ENCODE results near the gene SND1.

Gene SND1

GRCh38 chr7:127689194-127689772 is 37.3 kb downstream of the SND1 start:
- no peak for DNase-seq

DNA sequence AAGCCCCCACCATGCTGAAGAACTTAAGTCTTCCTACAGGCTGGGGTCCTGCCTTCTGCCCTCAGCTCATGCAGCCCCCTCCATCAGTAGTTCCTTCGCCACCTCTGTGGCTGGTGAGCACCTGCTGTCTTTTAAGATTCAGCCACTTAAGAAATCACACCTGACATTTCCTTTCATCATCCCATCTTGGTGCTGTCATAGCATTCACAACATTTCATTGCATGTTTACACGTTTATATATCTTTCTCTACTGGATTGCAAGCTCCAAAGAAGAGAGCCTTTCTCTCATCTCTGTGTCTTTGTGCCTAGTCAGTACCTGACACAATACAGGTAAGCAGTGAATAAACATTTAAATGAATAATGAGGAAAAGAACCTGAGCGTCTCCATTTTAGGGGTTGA is 38.3 kb downstream of the SND1 start:
- DNase-seq, result no peak

- peak; percentile 75 for DNase-seq
Measured at GRCh38 chr7:127690806-127691205, 38.8 kb downstream of the SND1 start.

GRCh38 chr7:127692200-127692599 is 40.2 kb downstream of the SND1 start:
- no peak for DNase-seq

GRCh38 chr7:127699853-127700252 is 47.9 kb downstream of the SND1 start:
- no peak for DNase-seq

DNA sequence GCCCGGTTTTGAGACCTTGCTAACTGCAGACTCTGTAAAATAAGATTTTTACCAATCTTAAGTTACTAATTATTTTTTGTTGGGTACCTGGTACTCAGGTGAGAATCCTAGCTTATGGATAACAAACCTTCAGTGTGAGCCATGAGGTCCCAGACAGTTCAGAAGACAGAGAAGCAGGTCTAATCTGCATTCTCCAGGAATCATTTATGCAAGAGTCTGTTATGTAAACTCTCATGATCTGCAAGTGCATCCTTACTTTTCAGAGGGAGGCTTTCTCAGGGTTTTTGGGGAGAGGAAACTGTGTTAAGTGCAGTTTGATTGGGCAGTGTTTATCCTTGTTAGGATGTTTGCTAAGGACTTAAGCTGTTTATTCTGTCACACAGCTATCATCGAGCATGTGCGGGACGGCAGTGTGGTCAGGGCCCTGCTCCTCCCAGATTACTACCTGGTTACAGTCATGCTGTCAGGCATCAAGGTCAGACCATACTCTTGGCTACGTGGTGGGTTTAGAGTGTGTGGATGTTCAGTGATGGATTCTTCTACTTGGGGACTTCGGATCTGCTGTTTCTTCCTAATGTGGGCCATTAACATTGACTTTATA is 50.2 kb downstream of the SND1 start:
- no peak for DNase-seq

DNA sequence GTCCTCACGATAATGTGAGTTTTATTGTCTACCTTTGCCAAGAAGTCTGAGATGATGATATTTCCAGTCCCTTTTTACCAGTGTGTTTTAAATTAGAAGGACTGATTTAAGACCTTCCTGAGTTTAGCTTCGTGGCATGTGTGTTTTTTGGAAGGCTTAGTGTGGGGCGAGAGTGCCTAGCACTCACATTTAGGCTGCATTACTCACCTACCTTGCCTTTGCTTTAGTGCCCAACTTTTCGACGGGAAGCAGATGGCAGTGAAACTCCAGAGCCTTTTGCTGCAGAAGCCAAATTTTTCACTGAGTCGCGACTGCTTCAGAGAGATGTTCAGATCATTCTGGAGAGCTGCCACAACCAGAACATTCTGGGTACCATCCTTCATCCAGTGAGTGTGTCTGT is 50.9 kb downstream of the SND1 start:
- no peak for DNase-seq

GRCh38 chr7:127704211-127704610 is 52.2 kb downstream of the SND1 start:
- no peak for DNase-seq

DNA sequence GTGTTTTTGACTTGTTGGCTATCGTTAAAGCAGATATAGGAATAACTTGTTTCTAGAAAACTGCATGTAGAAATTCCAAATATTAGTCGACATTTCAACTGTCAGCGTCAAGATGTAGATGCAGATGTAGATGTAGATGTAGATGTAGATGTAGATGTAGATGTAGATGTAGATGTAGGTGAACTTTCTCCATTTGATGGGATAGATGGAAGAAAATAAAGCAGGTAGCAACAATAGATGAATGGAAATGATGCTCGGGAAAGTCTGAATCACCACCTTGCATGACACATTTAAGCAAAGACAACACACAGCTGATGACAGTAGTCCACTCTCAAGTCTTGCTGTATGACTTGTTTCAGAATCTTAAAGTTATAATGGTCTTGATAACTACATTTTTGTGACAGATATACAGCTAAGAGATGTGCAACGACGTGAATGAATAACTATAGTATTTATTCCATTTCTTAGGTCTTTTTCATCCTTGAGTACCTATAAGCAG is 53.5 kb downstream of the SND1 start:
- DNase-seq, result no peak

DNA sequence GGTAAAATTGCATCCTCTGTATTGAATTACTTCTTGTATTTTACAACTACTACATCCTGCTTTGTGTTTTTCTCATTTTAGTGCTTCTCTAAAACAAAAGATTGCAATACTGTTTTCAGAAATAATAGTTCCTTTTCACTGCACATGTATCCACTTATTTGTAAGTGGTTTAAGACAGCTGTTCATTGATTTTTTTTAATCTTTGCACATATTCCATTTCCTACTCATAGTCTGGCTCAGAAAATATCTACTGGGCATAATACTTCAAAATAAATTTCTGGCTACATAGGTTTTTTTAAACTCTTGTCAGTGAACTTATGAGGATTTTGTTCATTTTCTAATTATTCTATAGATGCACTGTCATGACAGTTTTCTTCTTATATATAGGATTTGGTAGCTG is 54.8 kb downstream of the SND1 start:
- DNase-seq, result no peak

GRCh38 chr7:127708201-127708600 is 56.2 kb downstream of the SND1 start:
- DNase-seq, result no peak

DNA sequence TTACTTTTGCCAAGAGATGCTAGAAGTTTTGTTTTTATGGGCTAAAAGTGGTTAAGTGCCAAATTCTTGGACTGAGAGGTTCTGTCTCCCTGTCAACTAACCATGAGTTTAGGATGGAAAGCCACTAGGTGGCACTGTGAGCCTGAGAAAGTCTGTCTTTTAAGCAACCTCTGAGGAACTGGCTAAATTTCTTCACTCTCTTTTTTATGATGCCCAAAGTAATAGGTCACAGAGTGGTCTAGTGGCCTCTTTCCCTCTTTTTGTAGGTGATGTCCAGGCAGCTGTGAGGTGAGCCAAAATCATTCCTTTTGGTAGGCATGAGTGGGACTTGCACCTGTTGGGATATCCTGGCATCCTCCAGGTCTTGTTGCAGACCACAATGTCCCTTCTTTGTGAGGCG is 56.8 kb downstream of the SND1 start:
- DNase-seq, result peak; percentile 84

- no peak for DNase-seq
Measured at GRCh38 chr7:127710635-127711034, 58.6 kb downstream of the SND1 start.

GRCh38 chr7:127711872-127712271 is 59.9 kb downstream of the SND1 start:
- DNase-seq, result no peak

DNA sequence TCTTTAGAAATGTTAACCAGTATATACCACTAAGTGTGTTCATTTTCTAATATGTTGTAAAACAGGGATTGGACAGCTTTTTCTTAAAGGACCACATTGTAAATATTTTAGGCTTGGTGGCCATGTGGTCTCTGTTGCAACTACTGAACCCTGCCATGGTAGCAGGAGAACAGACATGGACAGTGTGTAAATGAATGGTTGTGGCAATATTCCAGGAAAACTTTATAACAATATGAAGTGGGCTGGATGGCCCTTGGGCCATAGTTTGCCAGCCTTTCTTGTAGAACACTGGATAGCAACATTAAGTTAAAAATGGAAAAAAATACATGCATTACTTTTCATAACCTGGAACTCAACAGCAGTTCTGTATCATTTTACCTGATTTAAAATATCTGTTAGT is 61.0 kb downstream of the SND1 start:
- no peak for DNase-seq

GRCh38 chr7:127713758-127714157 is 61.8 kb downstream of the SND1 start:
- peak; percentile 45 for DNase-seq

DNA sequence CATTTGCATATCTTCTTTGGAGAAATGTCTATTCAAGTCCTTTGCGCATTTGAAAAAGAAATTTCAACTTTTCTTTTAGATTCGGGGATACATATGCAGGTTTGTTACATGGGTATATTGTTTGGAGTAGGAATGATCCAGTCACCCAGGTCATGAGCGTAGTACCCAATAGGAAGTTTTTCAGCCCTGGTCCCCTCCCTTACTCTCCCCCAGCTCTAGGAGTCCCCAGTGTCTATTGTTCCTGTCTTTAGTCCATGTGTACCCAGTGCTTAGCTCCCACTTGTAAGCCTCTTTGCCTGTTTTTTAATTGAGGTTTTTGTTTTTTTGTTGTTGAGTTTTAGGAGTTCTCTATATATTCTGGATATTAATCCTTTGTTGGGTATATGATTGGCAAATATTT is 63.3 kb downstream of the SND1 start:
- DNase-seq, result peak; percentile 10

GRCh38 chr7:127715901-127716300 is 63.9 kb downstream of the SND1 start:
- DNase-seq, result no peak

DNA sequence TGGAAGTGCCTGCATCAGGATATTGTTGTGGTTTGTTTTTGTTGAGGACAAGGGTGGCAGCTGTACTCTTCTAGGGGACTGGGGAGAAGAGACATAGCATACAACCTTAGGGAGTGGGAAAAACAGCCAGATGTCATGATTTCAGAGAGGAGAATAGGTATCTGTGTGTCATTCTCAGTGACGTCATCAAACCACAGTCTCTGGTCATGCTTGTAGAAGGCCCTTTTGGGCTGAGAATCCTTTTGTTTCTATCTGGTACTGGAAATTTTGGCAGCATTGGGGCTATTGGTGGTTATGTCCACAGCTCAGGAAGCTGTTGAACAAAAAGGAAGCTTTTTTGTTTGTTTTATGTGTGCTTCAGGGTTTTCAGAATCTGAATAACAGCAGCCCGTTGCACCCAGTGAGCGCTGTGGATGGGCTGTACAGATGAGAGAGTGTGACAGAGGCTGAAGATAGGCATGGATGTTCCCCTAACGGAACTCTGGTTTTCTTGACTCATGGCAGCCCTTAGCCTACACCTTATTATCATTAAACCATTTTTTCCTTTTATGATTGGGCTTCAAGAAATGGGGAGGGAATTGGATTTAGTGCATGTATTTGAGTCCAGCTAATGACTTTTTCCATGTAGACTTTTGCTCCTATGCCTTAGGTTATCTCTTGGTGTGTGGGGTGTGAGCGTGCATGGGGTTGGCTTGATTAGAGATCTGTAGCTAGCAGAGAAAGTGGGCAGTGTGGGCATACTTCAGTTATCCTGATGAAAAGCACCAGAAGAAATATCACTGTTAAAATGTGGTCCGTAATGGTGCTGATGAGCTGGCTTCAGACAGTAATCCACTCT is 65.7 kb downstream of the SND1 start:
- no peak for DNase-seq

- DNase-seq, result no peak
Measured at GRCh38 chr7:127718340-127718679, 66.3 kb downstream of the SND1 start.

- DNase-seq, result no peak
Measured at GRCh38 chr7:127726476-127726875, 74.5 kb downstream of the SND1 start.

DNA sequence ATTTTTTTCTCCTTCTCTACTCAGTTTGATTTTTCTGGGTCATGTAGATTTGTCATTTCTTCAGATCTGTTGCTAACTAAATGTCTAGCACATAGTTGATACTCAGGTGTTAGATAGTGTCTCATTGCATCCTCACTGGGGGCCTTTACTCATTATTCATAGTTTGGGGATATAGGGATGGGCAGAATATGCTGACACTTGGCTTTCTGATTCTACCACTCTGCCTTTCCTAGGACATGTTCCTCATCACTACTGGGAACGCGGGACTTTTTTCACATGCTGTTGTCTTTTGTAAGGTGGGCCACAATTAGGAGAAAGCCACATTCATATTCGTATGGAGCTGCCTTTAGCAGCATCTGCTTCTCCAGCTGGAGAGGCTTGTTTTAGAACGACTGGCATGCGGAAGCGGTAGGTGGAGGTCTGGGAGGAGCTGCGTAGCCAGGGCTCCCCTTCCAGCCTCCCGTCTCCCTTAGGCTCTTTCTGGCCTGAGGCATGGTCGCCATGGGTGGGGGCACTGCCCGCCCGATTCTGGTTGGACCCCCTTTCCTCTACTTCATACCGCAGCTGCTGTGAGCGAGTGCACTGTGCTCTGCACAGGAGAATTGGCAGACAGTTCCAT is 78.8 kb downstream of the SND1 start:
- DNase-seq, result no peak

DNA sequence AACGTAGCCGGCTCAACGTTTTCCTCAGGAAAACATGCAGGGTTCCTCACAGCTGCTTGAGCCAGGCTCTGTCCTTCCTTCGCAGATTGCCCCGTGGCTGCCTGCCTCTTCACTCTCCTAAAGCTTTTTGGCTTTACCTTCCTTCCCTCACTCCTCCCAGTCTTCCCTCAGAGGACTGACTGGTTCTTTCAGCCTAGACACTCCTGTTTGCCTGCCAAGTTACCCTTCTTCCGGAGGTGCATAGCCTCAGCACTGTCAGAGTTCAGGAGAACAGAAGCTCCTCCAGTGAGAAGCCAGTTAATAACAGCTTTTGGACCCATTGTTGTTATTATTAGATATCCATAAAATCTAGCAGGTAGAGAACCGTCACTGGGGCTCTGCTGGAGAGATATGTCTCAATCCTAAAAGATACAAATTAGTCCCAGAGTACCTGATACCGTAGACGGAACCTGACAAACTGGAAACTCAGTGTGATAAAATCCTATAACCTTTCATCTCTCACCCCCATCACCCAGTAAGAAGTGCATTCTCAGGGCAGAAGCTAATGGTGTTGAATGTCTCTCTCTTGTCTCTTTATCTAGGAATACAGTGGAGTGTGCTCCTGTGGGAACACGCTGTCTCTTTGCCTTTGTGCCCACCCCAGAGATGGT is 79.6 kb downstream of the SND1 start:
- DNase-seq, result no peak

Measured in NCI-H82 (cell line).